ENCODE measurements around the gene ZIC5. TPM values are rescaled to one million over a fixed set of nuclear protein-coding genes. Genes with fewer than 3 reads are reported as not detected.
A peak's percentile ranks its signal among the peaks of the same experiment; 100 is the strongest.

The ZIC5 gene
- total and polyA plus RNA-seq, 2 of the 13 experiments (the other 11 are each of a cell fraction or from before 2014, with no cell fraction given), result 0.02 to 0.07 TPM

GRCh38 chr13:99941086-99941485 lies 30.5 kb downstream of the ZIC5 start (continued):
- TF ChIP-seq, protein P1, sequence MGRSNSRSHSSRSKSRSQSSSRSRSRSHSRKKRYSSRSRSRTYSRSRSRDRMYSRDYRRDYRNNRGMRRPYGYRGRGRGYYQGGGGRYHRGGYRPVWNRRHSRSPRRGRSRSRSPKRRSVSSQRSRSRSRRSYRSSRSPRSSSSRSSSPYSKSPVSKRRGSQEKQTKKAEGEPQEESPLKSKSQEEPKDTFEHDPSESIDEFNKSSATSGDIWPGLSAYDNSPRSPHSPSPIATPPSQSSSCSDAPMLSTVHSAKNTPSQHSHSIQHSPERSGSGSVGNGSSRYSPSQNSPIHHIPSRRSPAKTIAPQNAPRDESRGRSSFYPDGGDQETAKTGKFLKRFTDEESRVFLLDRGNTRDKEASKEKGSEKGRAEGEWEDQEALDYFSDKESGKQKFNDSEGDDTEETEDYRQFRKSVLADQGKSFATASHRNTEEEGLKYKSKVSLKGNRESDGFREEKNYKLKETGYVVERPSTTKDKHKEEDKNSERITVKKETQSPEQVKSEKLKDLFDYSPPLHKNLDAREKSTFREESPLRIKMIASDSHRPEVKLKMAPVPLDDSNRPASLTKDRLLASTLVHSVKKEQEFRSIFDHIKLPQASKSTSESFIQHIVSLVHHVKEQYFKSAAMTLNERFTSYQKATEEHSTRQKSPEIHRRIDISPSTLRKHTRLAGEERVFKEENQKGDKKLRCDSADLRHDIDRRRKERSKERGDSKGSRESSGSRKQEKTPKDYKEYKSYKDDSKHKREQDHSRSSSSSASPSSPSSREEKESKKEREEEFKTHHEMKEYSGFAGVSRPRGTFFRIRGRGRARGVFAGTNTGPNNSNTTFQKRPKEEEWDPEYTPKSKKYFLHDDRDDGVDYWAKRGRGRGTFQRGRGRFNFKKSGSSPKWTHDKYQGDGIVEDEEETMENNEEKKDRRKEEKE (IDR thresholded peaks at IDR 0.05), result no peak
- no peak for TF ChIP-seq ZNF431 (CRISPR knock-in tag; IDR thresholded peaks at IDR 0.05; ENCODE audit: borderline replicate concordance, low read depth)
- TF ChIP-seq DR1 (CRISPR knock-in tag; IDR thresholded peaks at IDR 0.05), result no peak
- TF ChIP-seq, protein P2, sequence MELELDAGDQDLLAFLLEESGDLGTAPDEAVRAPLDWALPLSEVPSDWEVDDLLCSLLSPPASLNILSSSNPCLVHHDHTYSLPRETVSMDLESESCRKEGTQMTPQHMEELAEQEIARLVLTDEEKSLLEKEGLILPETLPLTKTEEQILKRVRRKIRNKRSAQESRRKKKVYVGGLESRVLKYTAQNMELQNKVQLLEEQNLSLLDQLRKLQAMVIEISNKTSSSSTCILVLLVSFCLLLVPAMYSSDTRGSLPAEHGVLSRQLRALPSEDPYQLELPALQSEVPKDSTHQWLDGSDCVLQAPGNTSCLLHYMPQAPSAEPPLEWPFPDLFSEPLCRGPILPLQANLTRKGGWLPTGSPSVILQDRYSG (CRISPR knock-in tag; IDR thresholded peaks at IDR 0.05), result no peak
- TF ChIP-seq NCOR1 (IDR thresholded peaks at IDR 0.05; ENCODE audit: borderline replicate concordance, low read length), result peak; percentile 60
- TF ChIP-seq POLR2G (IDR thresholded peaks at IDR 0.05; ENCODE audit: low read depth, low read length), result no peak
- no peak for TF ChIP-seq FOSL1 (CRISPR knock-in tag; IDR thresholded peaks at IDR 0.05; ENCODE audit: borderline replicate concordance)
- TF ChIP-seq ZSCAN12 (CRISPR knock-in tag; IDR thresholded peaks at IDR 0.05), result no peak
- TF ChIP-seq GTF2F1 (IDR thresholded peaks at IDR 0.05; ENCODE audit: low read length), result no peak
- no peak for TF ChIP-seq RORA (CRISPR knock-in tag; IDR thresholded peaks at IDR 0.05)
- TF ChIP-seq ZMYM4 (CRISPR knock-in tag; IDR thresholded peaks at IDR 0.05), result peak; percentile 65
- no peak for TF ChIP-seq MTERF4 (CRISPR knock-in tag; IDR thresholded peaks at IDR 0.05)
- TF ChIP-seq, protein P3, sequence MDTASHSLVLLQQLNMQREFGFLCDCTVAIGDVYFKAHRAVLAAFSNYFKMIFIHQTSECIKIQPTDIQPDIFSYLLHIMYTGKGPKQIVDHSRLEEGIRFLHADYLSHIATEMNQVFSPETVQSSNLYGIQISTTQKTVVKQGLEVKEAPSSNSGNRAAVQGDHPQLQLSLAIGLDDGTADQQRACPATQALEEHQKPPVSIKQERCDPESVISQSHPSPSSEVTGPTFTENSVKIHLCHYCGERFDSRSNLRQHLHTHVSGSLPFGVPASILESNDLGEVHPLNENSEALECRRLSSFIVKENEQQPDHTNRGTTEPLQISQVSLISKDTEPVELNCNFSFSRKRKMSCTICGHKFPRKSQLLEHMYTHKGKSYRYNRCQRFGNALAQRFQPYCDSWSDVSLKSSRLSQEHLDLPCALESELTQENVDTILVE (CRISPR knock-in tag; IDR thresholded peaks at IDR 0.05), result no peak
- peak; percentile 81; the same call in 1 of the 2 replicates for TF ChIP-seq ZNF800 (CRISPR knock-in tag; IDR thresholded peaks at IDR 0.05)
- TF ChIP-seq, protein P4, sequence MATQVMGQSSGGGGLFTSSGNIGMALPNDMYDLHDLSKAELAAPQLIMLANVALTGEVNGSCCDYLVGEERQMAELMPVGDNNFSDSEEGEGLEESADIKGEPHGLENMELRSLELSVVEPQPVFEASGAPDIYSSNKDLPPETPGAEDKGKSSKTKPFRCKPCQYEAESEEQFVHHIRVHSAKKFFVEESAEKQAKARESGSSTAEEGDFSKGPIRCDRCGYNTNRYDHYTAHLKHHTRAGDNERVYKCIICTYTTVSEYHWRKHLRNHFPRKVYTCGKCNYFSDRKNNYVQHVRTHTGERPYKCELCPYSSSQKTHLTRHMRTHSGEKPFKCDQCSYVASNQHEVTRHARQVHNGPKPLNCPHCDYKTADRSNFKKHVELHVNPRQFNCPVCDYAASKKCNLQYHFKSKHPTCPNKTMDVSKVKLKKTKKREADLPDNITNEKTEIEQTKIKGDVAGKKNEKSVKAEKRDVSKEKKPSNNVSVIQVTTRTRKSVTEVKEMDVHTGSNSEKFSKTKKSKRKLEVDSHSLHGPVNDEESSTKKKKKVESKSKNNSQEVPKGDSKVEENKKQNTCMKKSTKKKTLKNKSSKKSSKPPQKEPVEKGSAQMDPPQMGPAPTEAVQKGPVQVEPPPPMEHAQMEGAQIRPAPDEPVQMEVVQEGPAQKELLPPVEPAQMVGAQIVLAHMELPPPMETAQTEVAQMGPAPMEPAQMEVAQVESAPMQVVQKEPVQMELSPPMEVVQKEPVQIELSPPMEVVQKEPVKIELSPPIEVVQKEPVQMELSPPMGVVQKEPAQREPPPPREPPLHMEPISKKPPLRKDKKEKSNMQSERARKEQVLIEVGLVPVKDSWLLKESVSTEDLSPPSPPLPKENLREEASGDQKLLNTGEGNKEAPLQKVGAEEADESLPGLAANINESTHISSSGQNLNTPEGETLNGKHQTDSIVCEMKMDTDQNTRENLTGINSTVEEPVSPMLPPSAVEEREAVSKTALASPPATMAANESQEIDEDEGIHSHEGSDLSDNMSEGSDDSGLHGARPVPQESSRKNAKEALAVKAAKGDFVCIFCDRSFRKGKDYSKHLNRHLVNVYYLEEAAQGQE (IDR thresholded peaks at IDR 0.05; ENCODE audit: borderline replicate concordance in 1 of 2, low read depth in 1 of 2, low read length in 2 of 2), result 0 out of 4 replicates have a peak, but pooled peaks of 1 of the 2 experiments have one; percentile 21
